Endothelial cell (in vitro differentiated cells): ENCODE results near the gene MRPL23. TPM values are rescaled to one million over a fixed set of nuclear protein-coding genes. Genes with fewer than 3 reads are reported as not detected.
A peak's percentile ranks its signal among the peaks of the same experiment; 100 is the strongest.

Source experiments
- DNase-seq: peaks from one replicate; pipeline ENCODE4 v3.0.0; 2021; ENCODE audit warnings: low spot score
- H3K27ac Mint-ChIP-seq: one replicate; pipeline ENCODE4 v1.8.0; 2021; ENCODE audit warnings: mixed read lengths, inconsistent platforms; ENCODE audit not compliant: unreplicated experiment
- H3K27me3 Mint-ChIP-seq: one replicate; pipeline ENCODE4 v1.8.0; 2021; ENCODE audit warnings: mild to moderate bottlenecking, moderate library complexity, mixed read lengths, inconsistent platforms; ENCODE audit not compliant: unreplicated experiment
- H3K36me3 Mint-ChIP-seq: one replicate; pipeline ENCODE4 v1.8.0; 2021; ENCODE audit warnings: mild to moderate bottlenecking, low read depth, mixed read lengths, inconsistent platforms; ENCODE audit not compliant: unreplicated experiment
- H3K4me1 Mint-ChIP-seq: one replicate; pipeline ENCODE4 v1.8.0; 2021; ENCODE audit warnings: mild to moderate bottlenecking, mixed read lengths, inconsistent platforms; ENCODE audit not compliant: unreplicated experiment
- H3K4me3 Mint-ChIP-seq: one replicate; pipeline ENCODE4 v1.8.0; 2021; ENCODE audit warnings: mild to moderate bottlenecking, mixed read lengths, inconsistent platforms; ENCODE audit not compliant: unreplicated experiment
- H3K9me3 Mint-ChIP-seq: one replicate; pipeline ENCODE4 v1.8.0; 2021; ENCODE audit warnings: mixed read lengths, inconsistent platforms; ENCODE audit not compliant: unreplicated experiment
- long read RNA-seq: library from polyadenylated mRNA; unstranded; transcript quantifications from one replicate; pipeline ENCODE4 v2.0.0, GENCODE V29; 2020; ENCODE audit not compliant: unreplicated experiment
- total RNA-seq: library from RNA; stranded (reverse); fragmentation: NEBNext Ultra II Directional; extraction: Animal tissue kit (Norgen Biotek cat#: 25700); gene quantifications from one replicate; pipeline ENCODE4 v1.2.1, GENCODE V29; 2021; ENCODE audit not compliant: unreplicated experiment
- TF ChIP-seq, protein P1 (sequence below): fragments of 200-600 bp; sonication (generic); IDR thresholded peaks from one replicate; pipeline ENCODE4 v1.5.0; 2021; ENCODE audit warnings: antibody characterized with exemption; ENCODE audit not compliant: unreplicated experiment

Gene MRPL23
- total RNA-seq: 29.2 TPM
- long read RNA-seq, transcript MRPL23-205 (5 exons, 736 nt): major isoform, 28 of 33 reads
- long read RNA-seq, partial matches to known transcripts: 4 of 33 reads
- long read RNA-seq, other reads (novel, unspliced or antisense): 1 of 33 reads

DNA sequence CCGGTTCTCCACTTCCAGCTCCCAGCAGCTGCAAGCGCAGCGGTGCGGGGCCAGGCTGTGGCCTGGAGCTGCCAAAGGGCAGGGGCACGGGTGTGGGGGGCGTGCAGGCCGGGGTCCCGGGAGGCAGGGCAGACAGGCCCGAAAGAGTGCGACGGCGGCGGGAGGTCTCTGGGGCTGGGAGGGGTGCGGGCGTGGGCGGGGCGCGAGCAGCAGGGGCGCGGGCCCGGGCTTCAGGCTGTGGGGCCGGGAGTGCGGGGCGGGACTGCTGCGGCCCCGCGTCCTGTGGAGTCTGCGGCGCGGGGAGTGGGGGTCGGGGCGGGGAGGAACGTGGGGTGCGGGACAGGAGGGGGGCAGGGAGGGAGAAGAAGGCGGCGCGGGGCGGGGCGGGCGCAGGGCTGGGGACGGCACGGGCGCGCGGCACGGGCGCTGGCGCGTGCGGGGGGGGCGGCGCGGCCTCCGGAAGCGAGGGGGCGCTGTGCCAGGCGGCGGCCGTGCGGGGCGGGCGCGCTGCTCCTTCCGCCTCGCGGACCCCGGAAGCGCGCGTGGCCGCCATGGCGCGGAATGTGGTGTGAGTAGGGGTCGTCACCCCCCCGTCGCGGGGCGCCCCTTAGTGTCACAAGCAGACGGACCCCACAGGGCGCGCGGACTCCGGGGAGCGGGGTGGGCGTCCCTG is at the start of gene MRPL23:
MRPL23 (plus strand) TSS at position 521 of the 673 bp plus-strand sequence; CDS start at position 552, 31 bp downstream.
- TF ChIP-seq, protein P1, sequence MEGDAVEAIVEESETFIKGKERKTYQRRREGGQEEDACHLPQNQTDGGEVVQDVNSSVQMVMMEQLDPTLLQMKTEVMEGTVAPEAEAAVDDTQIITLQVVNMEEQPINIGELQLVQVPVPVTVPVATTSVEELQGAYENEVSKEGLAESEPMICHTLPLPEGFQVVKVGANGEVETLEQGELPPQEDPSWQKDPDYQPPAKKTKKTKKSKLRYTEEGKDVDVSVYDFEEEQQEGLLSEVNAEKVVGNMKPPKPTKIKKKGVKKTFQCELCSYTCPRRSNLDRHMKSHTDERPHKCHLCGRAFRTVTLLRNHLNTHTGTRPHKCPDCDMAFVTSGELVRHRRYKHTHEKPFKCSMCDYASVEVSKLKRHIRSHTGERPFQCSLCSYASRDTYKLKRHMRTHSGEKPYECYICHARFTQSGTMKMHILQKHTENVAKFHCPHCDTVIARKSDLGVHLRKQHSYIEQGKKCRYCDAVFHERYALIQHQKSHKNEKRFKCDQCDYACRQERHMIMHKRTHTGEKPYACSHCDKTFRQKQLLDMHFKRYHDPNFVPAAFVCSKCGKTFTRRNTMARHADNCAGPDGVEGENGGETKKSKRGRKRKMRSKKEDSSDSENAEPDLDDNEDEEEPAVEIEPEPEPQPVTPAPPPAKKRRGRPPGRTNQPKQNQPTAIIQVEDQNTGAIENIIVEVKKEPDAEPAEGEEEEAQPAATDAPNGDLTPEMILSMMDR: no peak
- no peaks in the 10 kb centered on the region for H3K9me3 Mint-ChIP-seq
- H3K27me3 Mint-ChIP-seq: peaks cover 7% of the 10 kb centered on the region

DNA sequence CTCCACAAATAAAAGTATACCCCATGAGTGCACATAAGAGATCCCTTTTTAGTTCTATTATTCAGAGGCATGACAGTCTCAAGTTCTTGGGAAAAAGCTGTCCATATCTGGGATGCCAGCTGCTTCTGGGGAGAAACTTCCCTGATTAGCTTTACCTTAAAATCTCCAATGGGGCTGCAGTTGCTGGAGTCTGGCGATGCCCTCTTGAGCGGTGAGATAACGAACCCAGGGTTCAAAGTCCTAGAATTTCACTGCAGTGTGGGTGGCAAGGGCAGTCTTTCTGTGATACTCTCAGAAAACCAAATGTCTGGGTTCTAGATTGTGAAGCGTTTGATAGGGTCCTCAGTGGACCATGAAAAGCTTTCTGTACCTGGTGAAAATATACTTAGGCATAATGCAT is 48.0 kb upstream of the MRPL23 start:
- peaks cover 2% of the 10 kb centered on the region for H3K27me3 Mint-ChIP-seq
- no peaks in the 10 kb centered on the region for H3K9me3 Mint-ChIP-seq
- no peak overlapping the region for H3K4me3 Mint-ChIP-seq
- no peaks in the 10 kb centered on the region for H3K36me3 Mint-ChIP-seq
- H3K4me1 Mint-ChIP-seq: no peaks in the 10 kb centered on the region
- TF ChIP-seq, protein P1: no peak
- DNase-seq: no peak
- H3K27ac Mint-ChIP-seq: no peak overlapping the region

More for the DNA sequence above, at the start of gene MRPL23:
- no peaks in the 10 kb centered on the region for H3K4me1 Mint-ChIP-seq
- H3K36me3 Mint-ChIP-seq: no peaks in the 10 kb centered on the region
- no peak for DNase-seq
- no peak within 1 kb of the TSS for H3K4me3 Mint-ChIP-seq
- no peak within 1 kb of the TSS for H3K27ac Mint-ChIP-seq

DNA sequence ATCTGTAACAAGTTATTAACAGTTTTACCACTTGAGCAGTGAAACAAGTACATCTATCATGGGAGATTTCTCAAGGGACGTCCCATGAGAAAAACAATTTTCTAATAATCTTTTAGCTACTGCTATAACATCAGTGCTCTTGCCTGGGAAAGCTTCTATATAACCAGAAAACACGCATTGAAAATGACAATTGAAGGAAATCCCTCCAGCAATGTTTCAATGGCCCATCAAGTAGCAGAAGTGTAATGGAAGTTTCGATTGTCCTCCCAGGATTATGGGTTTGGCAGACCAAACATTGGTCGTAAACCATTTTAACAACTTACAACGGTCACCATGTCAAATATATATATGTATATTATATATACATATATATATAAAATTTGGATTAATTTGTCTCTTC is 47.4 kb upstream of the MRPL23 start:
- TF ChIP-seq, protein P1: no peak
- Mint-ChIP-seq H3K4me1 (no peaks in the 10 kb centered on the region), H3K27me3 (peaks cover 2% of the 10 kb centered on the region), H3K9me3 (no peaks in the 10 kb centered on the region), H3K4me3 (no peak overlapping the region), H3K36me3 (no peaks in the 10 kb centered on the region), H3K27ac (no peak overlapping the region)
- DNase-seq: no peak

DNA sequence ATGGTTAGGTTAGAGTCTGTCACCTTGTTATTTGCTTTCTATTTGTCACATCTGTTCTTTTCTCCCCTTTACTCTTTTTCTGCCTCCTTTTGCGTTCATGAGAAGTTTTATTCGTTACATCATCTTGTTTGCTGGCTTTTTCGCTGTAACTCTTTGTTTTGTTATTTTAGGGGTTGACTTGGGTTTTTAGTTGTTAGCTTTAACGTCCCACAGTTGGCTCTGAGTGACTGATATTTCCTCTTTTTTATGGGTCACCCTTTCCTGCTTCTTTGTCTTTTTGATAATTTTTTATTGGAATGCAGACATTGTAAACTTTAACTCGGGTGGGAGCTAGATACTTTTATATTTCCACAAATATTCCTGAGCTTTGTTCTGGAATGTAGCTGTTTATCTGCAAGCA is 41.0 kb upstream of the MRPL23 start:
- Mint-ChIP-seq H3K4me1 (peaks cover 17% of the 10 kb centered on the region), H3K4me3 (no peak overlapping the region), H3K36me3 (no peaks in the 10 kb centered on the region), H3K27ac (peak overlapping the region; percentile 4), H3K9me3 (no peaks in the 10 kb centered on the region), H3K27me3 (peaks cover 1% of the 10 kb centered on the region)
- no peak for DNase-seq
- TF ChIP-seq, protein P1: no peak
